Neural cell (in vitro differentiated cells): Measurements from ENCODE around the gene RAVER2. TPM values are rescaled to one million over a fixed set of nuclear protein-coding genes. Genes with fewer than 3 reads are reported as not detected.

ENCODE experiments used
- H2AFZ ChIP-seq: fragments of 200-600, 300-800 bp; sonication (generic), shearing (Covaris generic); 2 replicates; pipeline ENCODE4 v1.6.0; 2014; ENCODE audit warnings: low read depth, mild to moderate bottlenecking, antibody characterized with exemption, low read length, moderate library complexity
- H3F3A ChIP-seq: fragments of 200-600 bp; shearing (Covaris generic); 2 replicates; pipeline ENCODE4 v1.6.1; 2016; ENCODE audit warnings: mild to moderate bottlenecking, moderate library complexity, mixed read lengths, antibody characterized with exemption, low read length; ENCODE audit not compliant: insufficient read depth, poor library complexity, severe bottlenecking
- H3K27ac ChIP-seq: fragments of 200-600, 300-800 bp; sonication (generic), shearing (Covaris generic); 2 replicates; pipeline ENCODE4 v1.5.1; 2014; ENCODE audit warnings: mild to moderate bottlenecking, low read length, moderate library complexity
- H3K27me3 ChIP-seq: fragments of 300-800, 200-600 bp; sonication (generic), shearing (Covaris generic); 2 replicates; pipeline ENCODE4 v1.6.0; 2014; ENCODE audit warnings: mild to moderate bottlenecking, low read depth, low read length, moderate library complexity; ENCODE audit not compliant: insufficient read depth
- H3K36me3 ChIP-seq: fragments of 300-800, 200-600 bp; sonication (generic), shearing (Covaris generic); 2 replicates; pipeline ENCODE4 v1.5.1; 2014; ENCODE audit warnings: mild to moderate bottlenecking, antibody characterized with exemption, low read length, moderate library complexity; ENCODE audit not compliant: insufficient read depth
- H3K4me2 ChIP-seq: fragments of 300-800, 200-600 bp; sonication (generic), shearing (Covaris generic); 2 replicates; pipeline ENCODE4 v1.6.0; 2014; ENCODE audit warnings: mild to moderate bottlenecking, low read length
- H3K4me3 ChIP-seq: fragments of 300-800, 200-600 bp; sonication (generic), shearing (Covaris generic); 2 replicates; pipeline ENCODE4 v1.5.1; 2014; ENCODE audit warnings: mild to moderate bottlenecking, low read length, moderate library complexity
- H3K79me2 ChIP-seq: fragments of 200-600 bp; shearing (Covaris generic); replicated peaks from 2 replicates; pipeline ENCODE4 v1.6.0; 2014; ENCODE audit warnings: mild to moderate bottlenecking, low read length, moderate library complexity; ENCODE audit not compliant: insufficient read depth
- H3K9ac ChIP-seq: fragments of 300-800, 200-600 bp; sonication (generic), shearing (Covaris generic); 2 replicates; pipeline ENCODE4 v1.6.1; 2016; ENCODE audit warnings: mild to moderate bottlenecking, low read length, mixed read lengths
- H3K9me2 ChIP-seq: fragments of 200-600 bp; shearing (Covaris generic); 2 replicates; pipeline ENCODE4 v1.6.1; 2016; ENCODE audit warnings: mild to moderate bottlenecking, low read length, mixed read lengths; ENCODE audit not compliant: insufficient read depth
- H3K9me3 ChIP-seq: fragments of 200-600, 300-800 bp; sonication (generic), shearing (Covaris generic); 2 replicates; pipeline ENCODE4 v1.6.1; 2016; ENCODE audit warnings: mild to moderate bottlenecking, mixed run types, low read length, moderate library complexity, mixed read lengths
- H4K20me1 ChIP-seq: fragments of 200-600 bp; shearing (Covaris generic); 2 replicates; pipeline ENCODE4 v1.6.1; 2016; ENCODE audit warnings: mild to moderate bottlenecking, mixed run types; ENCODE audit not compliant: insufficient read depth
- CTCF ChIP-seq: fragments of 450-650 bp; IDR thresholded peaks from 2 replicates; pipeline ENCODE4 v1.5.1; 2014; ENCODE audit warnings: antibody characterized with exemption, mild to moderate bottlenecking, moderate library complexity; ENCODE audit not compliant: poor library complexity, severe bottlenecking
- EP300 ChIP-seq: fragments of 450-650 bp; conservative IDR thresholded peaks from 2 replicates; pipeline ENCODE4 v1.6.1; 2014; ENCODE audit warnings: antibody characterized with exemption, mild to moderate bottlenecking, moderate library complexity; ENCODE audit not compliant: poor library complexity, severe bottlenecking
- EZH2 ChIP-seq: fragments of 200-600, 300-800 bp; shearing (Covaris generic), sonication (generic); IDR thresholded peaks from 2 replicates; pipeline ENCODE4 v1.6.1; 2014; ENCODE audit warnings: antibody characterized with exemption, low read length, borderline replicate concordance, mild to moderate bottlenecking; ENCODE audit not compliant: insufficient read depth, poor library complexity, severe bottlenecking
- MXI1 ChIP-seq: fragments of 450-650 bp; conservative IDR thresholded peaks from 2 replicates; pipeline ENCODE4 v1.6.1; 2014; ENCODE audit warnings: antibody characterized with exemption, mild to moderate bottlenecking; ENCODE audit not compliant: poor library complexity, severe bottlenecking
- POLR2AphosphoS5 ChIP-seq: IDR thresholded peaks from 2 replicates; pipeline ENCODE4 v1.6.1; 2012
- RAD21 ChIP-seq: fragments of 450-650 bp; conservative IDR thresholded peaks from 2 replicates; pipeline ENCODE4 v1.6.1; 2014; ENCODE audit warnings: antibody characterized with exemption, mild to moderate bottlenecking, moderate library complexity
- REST ChIP-seq: IDR thresholded peaks from 2 replicates; pipeline ENCODE4 v1.6.1; 2012; ENCODE audit warnings: borderline replicate concordance
- SMC3 ChIP-seq: fragments of 450-650 bp; conservative IDR thresholded peaks from 2 replicates; pipeline ENCODE4 v1.6.1; 2014; ENCODE audit warnings: antibody characterized with exemption, mild to moderate bottlenecking, moderate library complexity; ENCODE audit not compliant: poor library complexity
- TAF1 ChIP-seq: IDR thresholded peaks from 2 replicates; pipeline ENCODE4 v1.6.1; 2012; ENCODE audit warnings: low read depth
- polyA plus RNA-seq: library from polyadenylated mRNA; depleted of rRNA; stranded (reverse); fragments of >200 nt; gene quantifications from 2 replicates; pipeline ENCODE4 v1.2.3, GENCODE V29; 2014

The RAVER2 gene
- polyA plus RNA-seq, 1 donor from 2014 or later = 8.1 TPM

DNA sequence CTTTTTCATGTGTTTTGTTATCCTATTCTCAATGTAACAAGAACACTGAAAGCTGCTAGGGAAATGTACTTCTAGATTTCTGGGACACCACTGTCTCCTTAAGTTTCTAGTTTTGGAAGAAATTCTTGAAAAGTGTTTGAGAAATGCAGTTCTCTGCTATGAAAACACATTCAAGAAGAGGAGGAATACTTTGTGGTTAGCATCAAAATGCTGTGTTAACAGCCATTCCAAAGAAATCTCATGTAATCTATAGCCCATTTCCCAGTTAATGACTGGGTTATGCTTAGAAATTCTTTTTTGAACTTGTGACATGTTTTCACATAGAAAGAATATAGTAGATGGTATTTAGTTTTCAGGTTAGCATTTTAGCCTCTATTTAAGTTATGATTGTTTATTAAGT, 6.0 kb downstream of the RAVER2 start:
- H3K79me2 ChIP-seq = no peaks in the 10 kb centered on the region
- no peak overlapping the region for H3K4me3 ChIP-seq
- no peak overlapping the region for H3K27ac ChIP-seq
- no peaks in the 10 kb centered on the region for H3K36me3 ChIP-seq
- no peaks in the 10 kb centered on the region for H3K9me3 ChIP-seq
- no peaks in the 10 kb centered on the region for H3K9me2 ChIP-seq
- H3K4me2 ChIP-seq = no peak overlapping the region
- TF ChIP-seq EZH2 = no peak
- TF ChIP-seq REST = no peak
- TF ChIP-seq RAD21 = no peak
- TF ChIP-seq TAF1 = no peak
- TF ChIP-seq SMC3 = no peak
- TF ChIP-seq CTCF = no peak
- no peak for TF ChIP-seq POLR2AphosphoS5
- TF ChIP-seq MXI1 = no peak
- no peak for TF ChIP-seq EP300
- no peak overlapping the region for H2AFZ ChIP-seq
- H3K27me3 ChIP-seq = no peaks in the 10 kb centered on the region
- no peak overlapping the region for H3K9ac ChIP-seq
- no peaks in the 10 kb centered on the region for H4K20me1 ChIP-seq
- H3F3A ChIP-seq = no peaks in the 10 kb centered on the region

- Histone ChIP-seq H3K27me3 (no peaks in the 10 kb centered on the region), H2AFZ (no peak overlapping the region), H3F3A (no peaks in the 10 kb centered on the region), H3K9me2 (no peaks in the 10 kb centered on the region), H3K4me3 (no peak overlapping the region), H3K79me2 (no peaks in the 10 kb centered on the region), H3K4me2 (no peak overlapping the region), H4K20me1 (no peaks in the 10 kb centered on the region), H3K36me3 (no peaks in the 10 kb centered on the region), H3K27ac (no peak overlapping the region), H3K9ac (no peak overlapping the region), H3K9me3 (peaks cover 5% of the 10 kb centered on the region)
- TF ChIP-seq TAF1 (no peak), SMC3 (no peak), RAD21 (no peak), POLR2AphosphoS5 (no peak), EP300 (no peak), EZH2 (no peak), CTCF (no peak), REST (no peak), MXI1 (no peak)
Measured at GRCh38 chr1:64754173-64754572, 9.3 kb downstream of the RAVER2 start.
